HUES64 (cell line): ENCODE results near the gene UNC5CL.
A peak's percentile ranks its signal among the peaks of the same experiment; 100 is the strongest.

Source experiments
- H3K27ac ChIP-seq: 2 replicates; pipeline ENCODE4 v1.7.0; 2013; ENCODE audit warnings: low read depth, low read length, inconsistent platforms
- H3K27me3 ChIP-seq: 2 replicates; pipeline ENCODE4 v1.6.1; 2013; ENCODE audit warnings: mild to moderate bottlenecking, low read length; ENCODE audit not compliant: insufficient read depth
- H3K36me3 ChIP-seq: 2 replicates; pipeline ENCODE4 v1.6.1; 2013; ENCODE audit warnings: mild to moderate bottlenecking, low read length; ENCODE audit not compliant: insufficient read depth
- H3K4me1 ChIP-seq: 2 replicates; pipeline ENCODE4 v1.6.1; 2013; ENCODE audit warnings: mild to moderate bottlenecking, low read length, moderate library complexity; ENCODE audit not compliant: insufficient read depth
- H3K4me3 ChIP-seq: 2 replicates; pipeline ENCODE4 v1.5.1; 2013; ENCODE audit warnings: mild to moderate bottlenecking, low read length, moderate library complexity
- H3K9ac ChIP-seq: 2 replicates; pipeline ENCODE4 v1.6.1; 2013; ENCODE audit warnings: mild to moderate bottlenecking, low read depth, low read length
- H3K9me3 ChIP-seq: 2 replicates; pipeline ENCODE4 v1.6.1; 2013; ENCODE audit warnings: low read depth, low read length; ENCODE audit not compliant: insufficient read depth
- WGBS: fragments of 150-250, 120-280 bp; methylation state at CpG from one replicate; pipeline ENCODE4 v1.1.7; 2013; ENCODE audit warnings: missing lambda C conversion rate; 5-methylcytosine and 5-hydroxymethylcytosine counted together

Gene UNC5CL

GRCh38 chr6:40998661-40999060, 40.4 kb downstream of the UNC5CL start:
- H3K4me3 ChIP-seq: no peak overlapping the region
- H3K36me3 ChIP-seq: no peaks in the 10 kb centered on the region
- 82% methylated on average over 4 of the region's 4 CpGs for WGBS
- H3K9me3 ChIP-seq: no peaks in the 10 kb centered on the region
- no peaks in the 10 kb centered on the region for H3K27me3 ChIP-seq
- peak overlapping the region; percentile 92 for H3K27ac ChIP-seq
- H3K4me1 ChIP-seq: peaks cover 49% of the 10 kb centered on the region
- H3K9ac ChIP-seq: no peak overlapping the region

GRCh38 chr6:40997234-40997957, 41.6 kb downstream of the UNC5CL start:
- H3K9ac ChIP-seq: peak overlapping the region; percentile 67
- H3K4me3 ChIP-seq: peak overlapping the region; percentile 13
- H3K27ac ChIP-seq: peak overlapping the region; percentile 92

GRCh38 chr6:40996591-40997233, 42.3 kb downstream of the UNC5CL start:
- peak overlapping the region; percentile 92 for H3K27ac ChIP-seq
- WGBS: 34% methylated on average over 6 of the region's 6 CpGs
- H3K27me3 ChIP-seq: no peaks in the 10 kb centered on the region
- H3K9me3 ChIP-seq: no peaks in the 10 kb centered on the region
- H3K4me3 ChIP-seq: peak overlapping the region; percentile 13
- H3K4me1 ChIP-seq: peaks cover 49% of the 10 kb centered on the region
- H3K36me3 ChIP-seq: no peaks in the 10 kb centered on the region
- peak overlapping the region; percentile 67 for H3K9ac ChIP-seq

More at GRCh38 chr6:40997234-40997957, 41.6 kb downstream of the UNC5CL start:
- Histone ChIP-seq H3K36me3 (no peaks in the 10 kb centered on the region), H3K9me3 (no peaks in the 10 kb centered on the region), H3K27me3 (no peaks in the 10 kb centered on the region), H3K4me1 (peaks cover 49% of the 10 kb centered on the region)
- under 1% methylated on average over 3 of the region's 4 CpGs for WGBS

GRCh38 chr6:40992746-40993145, 46.3 kb downstream of the UNC5CL start:
- Histone ChIP-seq H3K27me3 (no peaks in the 10 kb centered on the region), H3K4me3 (no peak overlapping the region), H3K4me1 (peaks cover 19% of the 10 kb centered on the region), H3K36me3 (no peaks in the 10 kb centered on the region), H3K9ac (no peak overlapping the region), H3K9me3 (no peaks in the 10 kb centered on the region), H3K27ac (no peak overlapping the region)
- 71% methylated on average over 3 of the region's 3 CpGs for WGBS

GRCh38 chr6:40990301-40990700, 48.7 kb downstream of the UNC5CL start:
- Histone ChIP-seq H3K9ac (no peak overlapping the region), H3K27ac (no peak overlapping the region), H3K27me3 (no peaks in the 10 kb centered on the region), H3K4me1 (peaks cover 4% of the 10 kb centered on the region; the same call in 1 of the 2 replicates), H3K9me3 (no peaks in the 10 kb centered on the region), H3K4me3 (no peak overlapping the region), H3K36me3 (no peaks in the 10 kb centered on the region)
- WGBS: 88% methylated on average over 4 of the region's 4 CpGs

GRCh38 chr6:40989204-40990169, 49.5 kb downstream of the UNC5CL start:
- H3K4me3 ChIP-seq: no peak overlapping the region
- peaks cover 4% of the 10 kb centered on the region; the same call in 1 of the 2 replicates for H3K4me1 ChIP-seq
- 89% methylated on average over 15 of the region's 15 CpGs for whole genome bisulfite sequencing
- no peak overlapping the region for H3K9ac ChIP-seq
- H3K36me3 ChIP-seq: no peaks in the 10 kb centered on the region
- no peak overlapping the region for H3K27ac ChIP-seq
- no peaks in the 10 kb centered on the region for H3K9me3 ChIP-seq
- no peaks in the 10 kb centered on the region for H3K27me3 ChIP-seq

GRCh38 chr6:40988634-40989033, 50.4 kb downstream of the UNC5CL start:
- Histone ChIP-seq H3K9ac (no peak overlapping the region), H3K9me3 (no peaks in the 10 kb centered on the region), H3K27me3 (no peaks in the 10 kb centered on the region), H3K27ac (no peak overlapping the region), H3K4me1 (peaks cover 10% of the 10 kb centered on the region; the same call in 1 of the 2 replicates), H3K4me3 (no peak overlapping the region), H3K36me3 (no peaks in the 10 kb centered on the region)

- no peaks in the 10 kb centered on the region for H3K36me3 ChIP-seq
- no peaks in the 10 kb centered on the region for H3K27me3 ChIP-seq
- WGBS: 90% methylated on average over 8 of the region's 8 CpGs
- H3K9ac ChIP-seq: no peak overlapping the region
- no peaks in the 10 kb centered on the region for H3K9me3 ChIP-seq
- no peak overlapping the region for H3K27ac ChIP-seq
- H3K4me1 ChIP-seq: peaks cover 24% of the 10 kb centered on the region
- H3K4me3 ChIP-seq: no peak overlapping the region
These were observed 51.9 kb downstream of the UNC5CL start for GRCh38 chr6:40986921-40987819.

GRCh38 chr6:40986364-40986763, 52.7 kb downstream of the UNC5CL start:
- no peaks in the 10 kb centered on the region for H3K27me3 ChIP-seq
- no peak overlapping the region for H3K27ac ChIP-seq
- no peak overlapping the region for H3K9ac ChIP-seq
- no peak overlapping the region for H3K4me3 ChIP-seq
- H3K4me1 ChIP-seq: peaks cover 25% of the 10 kb centered on the region
- no peaks in the 10 kb centered on the region for H3K36me3 ChIP-seq
- WGBS: 100% methylated on average over 1 of the region's 2 CpGs
- no peaks in the 10 kb centered on the region for H3K9me3 ChIP-seq

- H3K4me1 ChIP-seq: peaks cover 25% of the 10 kb centered on the region
- no peaks in the 10 kb centered on the region for H3K9me3 ChIP-seq
- H3K27ac ChIP-seq: peak overlapping the region; percentile 71; the same call in 1 of the 2 replicates
- H3K27me3 ChIP-seq: no peaks in the 10 kb centered on the region
- H3K36me3 ChIP-seq: no peaks in the 10 kb centered on the region
- H3K4me3 ChIP-seq: no peak overlapping the region
- no peak overlapping the region for H3K9ac ChIP-seq
These were observed 55.3 kb downstream of the UNC5CL start for GRCh38 chr6:40983752-40984151.
